Activated naive CD8-positive, alpha-beta T cell (primary cell): ENCODE measurements around the gene FAM240A.

ENCODE experiments used
- H3K27ac Mint-ChIP-seq: one replicate; pipeline ENCODE4 v1.8.0; 2021; ENCODE audit warnings: mixed read lengths
- H3K27me3 Mint-ChIP-seq: one replicate; pipeline ENCODE4 v1.8.0; 2021; ENCODE audit warnings: mixed read lengths
- H3K36me3 Mint-ChIP-seq: one replicate; pipeline ENCODE4 v1.8.0; 2021; ENCODE audit warnings: mixed read lengths
- H3K4me1 Mint-ChIP-seq: one replicate; pipeline ENCODE4 v1.8.0; 2021; ENCODE audit warnings: low read depth, mixed read lengths
- H3K4me3 Mint-ChIP-seq: one replicate; pipeline ENCODE4 v1.8.0; 2021; ENCODE audit warnings: mild to moderate bottlenecking, mixed read lengths
- H3K9me3 Mint-ChIP-seq: one replicate; pipeline ENCODE4 v1.8.0; 2021; ENCODE audit warnings: low read depth, mixed read lengths

The FAM240A gene

GRCh38 chr3:46669191-46669999, 57.1 kb downstream of the FAM240A start:
- no peaks in the 10 kb centered on the region for H3K27me3 Mint-ChIP-seq
- no peak overlapping the region for H3K4me3 Mint-ChIP-seq
- H3K9me3 Mint-ChIP-seq: no peaks in the 10 kb centered on the region
- H3K27ac Mint-ChIP-seq: no peak overlapping the region
- H3K36me3 Mint-ChIP-seq: peaks cover 2% of the 10 kb centered on the region
- no peaks in the 10 kb centered on the region for H3K4me1 Mint-ChIP-seq

GRCh38 chr3:46670000-46670890, 57.9 kb downstream of the FAM240A start:
- H3K9me3 Mint-ChIP-seq: no peaks in the 10 kb centered on the region
- peaks cover 3% of the 10 kb centered on the region for H3K36me3 Mint-ChIP-seq
- H3K27ac Mint-ChIP-seq: no peak overlapping the region
- no peaks in the 10 kb centered on the region for H3K4me1 Mint-ChIP-seq
- H3K4me3 Mint-ChIP-seq: no peak overlapping the region
- no peaks in the 10 kb centered on the region for H3K27me3 Mint-ChIP-seq

DNA sequence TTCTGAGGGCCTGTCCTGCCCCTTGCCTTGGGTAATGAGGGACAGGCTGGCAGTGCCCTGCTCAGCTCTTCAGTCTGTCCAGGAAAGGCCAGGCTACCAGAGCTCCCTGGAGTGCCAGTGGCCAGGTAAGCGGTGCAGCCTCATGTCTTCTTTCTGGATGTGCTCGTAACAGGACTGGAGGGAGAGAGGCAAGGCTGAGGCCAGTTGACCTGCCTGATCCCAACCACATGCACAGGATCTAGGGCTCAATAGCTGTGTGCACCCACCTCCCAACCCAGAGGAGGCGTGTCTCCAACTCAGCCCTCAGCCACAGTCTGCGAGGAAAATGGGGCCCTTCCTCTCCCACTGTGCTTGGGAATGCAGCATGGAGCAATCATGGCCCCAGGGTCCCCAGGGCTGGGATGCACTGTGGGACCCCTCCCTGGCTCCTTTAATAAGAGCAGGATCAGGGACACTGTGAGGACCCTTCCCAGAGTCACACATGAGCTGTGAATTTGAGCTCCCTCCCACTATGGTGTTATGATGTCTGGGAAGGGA, 58.6 kb downstream of the FAM240A start:
- Mint-ChIP-seq H3K4me3 (no peak overlapping the region), H3K4me1 (no peaks in the 10 kb centered on the region), H3K9me3 (no peaks in the 10 kb centered on the region), H3K36me3 (peaks cover 3% of the 10 kb centered on the region), H3K27me3 (no peaks in the 10 kb centered on the region), H3K27ac (no peak overlapping the region)

GRCh38 chr3:46671541-46672348, 59.4 kb downstream of the FAM240A start:
- H3K4me1 Mint-ChIP-seq: no peaks in the 10 kb centered on the region
- peaks cover 3% of the 10 kb centered on the region for H3K36me3 Mint-ChIP-seq
- H3K27me3 Mint-ChIP-seq: no peaks in the 10 kb centered on the region
- H3K9me3 Mint-ChIP-seq: no peaks in the 10 kb centered on the region
- no peak overlapping the region for H3K4me3 Mint-ChIP-seq
- no peak overlapping the region for H3K27ac Mint-ChIP-seq

DNA sequence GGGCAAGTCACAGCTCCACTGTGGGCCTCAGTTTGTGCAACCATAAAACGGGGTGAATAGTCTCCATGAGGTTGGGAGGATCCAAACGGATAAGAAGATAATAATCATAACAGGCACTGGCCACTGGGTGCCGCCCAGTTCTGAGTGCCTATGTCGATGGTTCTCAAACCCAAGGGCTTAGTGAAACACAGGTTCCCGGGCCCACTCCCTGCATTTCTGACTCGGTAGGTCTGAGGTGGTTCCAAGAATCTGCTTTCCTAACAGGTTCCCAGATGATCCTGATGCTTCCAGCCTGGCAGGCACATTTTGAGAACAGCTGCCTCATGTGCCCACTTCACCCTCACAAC, 60.0 kb downstream of the FAM240A start:
- Mint-ChIP-seq H3K4me1 (no peaks in the 10 kb centered on the region), H3K4me3 (no peak overlapping the region), H3K27ac (no peak overlapping the region), H3K27me3 (no peaks in the 10 kb centered on the region), H3K36me3 (peaks cover 3% of the 10 kb centered on the region), H3K9me3 (no peaks in the 10 kb centered on the region)

DNA sequence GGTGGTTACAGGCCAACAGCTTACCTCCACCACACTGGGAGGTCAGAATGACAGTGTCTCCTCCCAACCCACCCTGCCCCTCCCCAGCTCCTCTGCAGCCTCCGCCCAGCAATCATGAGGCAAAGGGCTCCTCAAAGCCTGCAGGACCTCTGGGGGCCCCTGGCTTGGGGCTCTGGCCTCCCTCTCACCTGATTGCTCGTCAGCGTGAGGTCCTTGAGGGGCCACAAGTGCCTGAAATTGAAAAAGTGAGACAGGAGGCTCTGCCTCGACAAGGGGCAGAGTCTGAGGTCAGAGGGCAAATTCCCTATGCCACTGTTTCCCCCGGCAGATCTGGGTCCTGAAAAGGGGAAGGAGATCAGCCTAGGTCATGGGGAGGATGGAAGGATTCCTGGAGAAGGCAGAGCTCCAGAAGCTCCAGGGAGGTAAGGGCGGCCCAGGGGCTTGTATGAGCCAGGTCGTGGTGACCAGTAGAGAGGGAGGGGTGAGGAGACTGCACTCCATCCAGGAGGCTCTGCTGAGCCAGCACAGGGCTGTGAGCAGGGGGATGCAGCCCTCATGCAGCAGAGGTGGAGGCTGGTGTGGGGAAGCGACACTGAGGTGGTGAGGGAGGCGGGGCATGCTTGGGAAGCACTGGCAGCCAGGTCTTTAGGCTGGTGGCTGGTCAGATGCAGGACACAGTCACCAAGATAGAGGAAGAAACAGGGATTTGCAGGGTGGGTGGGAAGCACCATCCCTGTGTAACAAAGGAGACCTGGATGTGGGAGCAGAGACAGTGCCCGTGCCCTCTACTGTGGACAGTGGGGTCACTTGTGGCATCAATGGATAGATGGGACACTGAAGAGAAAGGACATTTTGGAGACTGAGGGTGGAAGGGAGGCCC, 61.1 kb downstream of the FAM240A start:
- no peaks in the 10 kb centered on the region for H3K27me3 Mint-ChIP-seq
- H3K27ac Mint-ChIP-seq: no peak overlapping the region
- H3K4me1 Mint-ChIP-seq: no peaks in the 10 kb centered on the region
- peaks cover 3% of the 10 kb centered on the region for H3K36me3 Mint-ChIP-seq
- no peak overlapping the region for H3K4me3 Mint-ChIP-seq
- no peaks in the 10 kb centered on the region for H3K9me3 Mint-ChIP-seq

DNA sequence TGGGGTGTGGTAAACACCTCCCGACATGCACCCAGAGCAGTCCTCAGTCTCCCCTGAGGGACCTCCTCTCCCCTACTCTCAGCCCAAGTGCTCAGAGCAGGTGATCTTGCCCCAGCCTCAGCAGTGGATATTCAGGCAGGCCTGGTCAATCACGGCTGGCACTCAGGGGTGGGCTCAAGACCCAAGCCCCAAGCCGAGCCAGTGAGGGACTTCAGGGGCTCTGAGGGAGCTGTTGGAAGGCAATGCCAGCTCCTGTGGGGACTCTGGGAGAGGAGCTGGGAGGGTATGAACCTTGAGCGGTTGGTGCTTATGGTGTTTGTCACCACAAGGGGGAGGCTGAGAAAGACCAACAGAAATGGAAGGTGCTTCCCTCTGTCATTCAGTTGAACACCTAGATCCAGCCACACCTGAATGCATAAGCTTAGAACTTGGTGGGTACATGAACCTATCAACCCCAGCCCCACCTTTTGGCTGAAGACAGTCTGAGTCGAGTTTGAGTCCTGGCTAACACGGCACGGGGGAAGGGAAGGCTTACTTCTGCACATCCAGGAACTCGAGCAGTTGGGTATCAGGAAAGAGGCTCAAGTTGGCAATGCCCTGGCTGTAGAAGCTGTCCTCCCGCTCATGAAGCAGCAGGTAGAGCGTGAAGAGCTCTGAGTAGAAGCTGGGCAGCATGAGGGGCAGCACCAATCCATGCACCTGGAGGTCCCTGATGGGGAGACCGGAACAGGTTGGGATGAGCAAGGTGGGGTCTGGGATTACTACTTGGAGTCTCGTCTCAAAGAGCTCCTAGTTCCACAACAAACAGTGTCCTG, 61.9 kb downstream of the FAM240A start:
- Mint-ChIP-seq H3K4me3 (no peak overlapping the region), H3K4me1 (no peaks in the 10 kb centered on the region), H3K36me3 (peaks cover 3% of the 10 kb centered on the region), H3K27ac (no peak overlapping the region), H3K9me3 (no peaks in the 10 kb centered on the region), H3K27me3 (no peaks in the 10 kb centered on the region)

DNA sequence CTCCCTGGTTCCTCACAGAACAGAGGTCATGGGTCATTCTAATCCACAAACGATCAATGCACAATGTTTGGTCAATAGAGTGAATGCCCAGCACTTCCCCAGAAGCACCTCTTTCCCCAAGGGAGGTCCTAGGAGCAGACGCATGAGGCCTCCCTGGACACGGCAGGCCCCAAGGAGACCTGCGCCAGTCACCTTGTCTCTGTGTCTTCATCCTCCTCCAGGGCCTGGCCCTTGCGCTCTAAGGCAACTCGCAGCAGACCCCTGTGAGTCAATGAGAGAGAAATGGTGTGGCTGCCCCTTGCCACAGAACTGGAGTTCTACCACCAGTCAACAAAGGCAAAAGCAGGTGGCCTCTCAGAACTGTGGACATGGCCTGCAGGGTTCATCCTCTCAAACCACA, 63.1 kb downstream of the FAM240A start:
- no peak overlapping the region for H3K4me3 Mint-ChIP-seq
- no peaks in the 10 kb centered on the region for H3K4me1 Mint-ChIP-seq
- no peak overlapping the region for H3K27ac Mint-ChIP-seq
- H3K36me3 Mint-ChIP-seq: peaks cover 4% of the 10 kb centered on the region
- no peaks in the 10 kb centered on the region for H3K27me3 Mint-ChIP-seq
- H3K9me3 Mint-ChIP-seq: no peaks in the 10 kb centered on the region
